ENCODE results near the gene OR2A2. TPM values are rescaled to one million over a fixed set of nuclear protein-coding genes. Genes with fewer than 3 reads are reported as not detected.
"Not testable (repeated sequence)": the region's sequence is repeated elsewhere in the genome, so short reads cannot be mapped to it uniquely, and the experiment has no call there.

The OR2A2 gene
- total and polyA plus RNA-seq, 10 of the 15 experiments (the other 5 are each of a cell fraction or from before 2014, with no cell fraction given): not detected

DNA sequence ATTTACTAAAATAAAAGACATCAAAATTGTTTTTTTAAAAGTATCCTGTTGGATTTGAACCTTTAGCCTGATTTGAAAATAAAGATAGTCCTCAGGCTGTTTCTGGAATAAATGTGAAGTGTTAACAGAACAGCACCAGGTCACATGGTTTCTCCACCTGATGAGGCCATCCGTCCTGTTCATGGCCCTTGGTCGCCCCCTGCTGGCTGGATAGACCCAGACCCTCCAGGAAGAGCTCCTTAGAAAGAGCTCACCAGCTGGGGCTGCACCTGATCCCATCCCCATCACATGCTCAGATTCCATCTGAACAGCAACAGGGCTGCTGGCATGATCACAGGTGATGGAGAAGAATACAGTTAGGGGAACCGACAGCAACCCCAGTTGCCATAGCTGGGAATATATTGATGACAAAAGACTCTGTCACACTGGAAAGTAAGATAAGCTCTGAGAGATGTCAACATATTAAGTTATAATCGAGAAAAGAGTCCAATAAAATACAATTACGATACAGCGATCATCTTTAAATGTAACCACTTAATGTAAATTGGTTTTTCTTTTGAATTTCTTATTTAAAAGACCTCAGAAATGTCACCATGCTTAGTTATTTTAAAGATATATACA, 18.4 kb downstream of the OR2A2 start (continued):
- TF ChIP-seq E4F1 (IDR thresholded peaks at IDR 0.05; ENCODE audit: borderline replicate concordance, partially characterized antibody) (no peak), PAX5 (IDR thresholded peaks at IDR 0.05; ENCODE audit: borderline replicate concordance, low read depth, low read length) (no peak), SUZ12 (IDR thresholded peaks at IDR 0.05; ENCODE audit: unreplicated experiment) (no peak), PAX8 (IDR thresholded peaks at IDR 0.05) (no peak), JUNB (IDR thresholded peaks at IDR 0.05) (no peak)

DNA sequence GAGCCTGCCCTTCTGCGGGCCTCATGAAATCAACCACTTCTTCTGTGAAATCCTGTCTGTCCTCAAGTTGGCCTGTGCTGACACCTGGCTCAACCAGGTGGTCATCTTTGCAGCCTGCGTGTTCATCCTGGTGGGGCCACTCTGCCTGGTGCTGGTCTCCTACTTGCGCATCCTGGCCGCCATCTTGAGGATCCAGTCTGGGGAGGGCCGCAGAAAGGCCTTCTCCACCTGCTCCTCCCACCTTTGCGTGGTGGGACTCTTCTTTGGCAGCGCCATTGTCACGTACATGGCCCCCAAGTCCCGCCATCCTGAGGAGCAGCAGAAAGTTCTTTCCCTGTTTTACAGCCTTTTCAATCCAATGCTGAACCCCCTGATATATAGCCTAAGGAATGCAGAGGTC, 20.2 kb downstream of the OR2A2 start:
- H3K9ac ChIP-seq (ENCODE audit: control insufficient read depth, insufficient read depth, low read length); BruUV-seq (replicated peaks); H3K4me3 ChIP-seq; SMC1A ChIA-PET (ENCODE audit: uncharacterized antibody, unreplicated experiment); RAD21 ChIA-PET (ENCODE audit: unreplicated experiment); H3K4me1 ChIP-seq (ENCODE audit: control insufficient read depth, insufficient read depth, low read length); H3K9me3 ChIP-seq (replicated peaks; ENCODE audit: control insufficient read depth, insufficient read depth, low read length); FAIRE-seq; DNase-seq (ENCODE audit: low read depth, low spot score); H4K20me1 ChIP-seq (ENCODE audit: control insufficient read depth, insufficient read depth); H3K4me2 ChIP-seq (ENCODE audit: control insufficient read depth, insufficient read depth); H3K27me3 ChIP-seq (replicated peaks in 1 of 2; ENCODE audit: control insufficient read depth in 2 of 2, insufficient read depth in 2 of 2, low read length in 1 of 2); in situ Hi-C loops (cut with MboI); H3K79me2 ChIP-seq (ENCODE audit: control insufficient read depth, insufficient read depth, low read length); H3K36me3 ChIP-seq (ENCODE audit: control insufficient read depth in 2 of 2, insufficient read depth in 2 of 2, low read length in 1 of 2); POLR2A ChIA-PET; H2AFZ ChIP-seq (ENCODE audit: control insufficient read depth, low read depth, low read length); H3K27ac ChIP-seq (ENCODE audit: control insufficient read depth, insufficient read depth); ATAC-seq: not testable (repeated sequence)
- CTCF ChIA-PET: interaction anchor here (1.9 kb wide), 1 partner anchor 76 kb away, joined by 5 read pairs; no protein-coding TSS in a partner anchor
- intact Hi-C loops (cut with micrococcal nuclease; ENCODE audit: unreplicated experiment): loop anchor here (5.0 to 10.0 kb wide), 2 partner anchors 227 to 885 kb away; partner anchors contain the start of gene TCAF1
- 37% methylated on average over 9 of the region's 9 CpGs for WGBS (ENCODE audit: insufficient coverage, insufficient replicate concordance, low lambda C conversion rate, missing lambda C conversion rate)

Measured in GM12878 (cell line).